Neural cell (in vitro differentiated cells): ENCODE measurements around the gene LRRC39. TPM values are rescaled to one million over a fixed set of nuclear protein-coding genes. Genes with fewer than 3 reads are reported as not detected.
"Not testable (repeated sequence)": the region's sequence is repeated elsewhere in the genome, so short reads cannot be mapped to it uniquely, and the experiment has no call there.

Experiments used
- H2AFZ ChIP-seq: fragments of 200-600, 300-800 bp; sonication (generic), shearing (Covaris generic); 2 replicates; pipeline ENCODE4 v1.6.0; 2014; ENCODE audit warnings: low read depth, mild to moderate bottlenecking, antibody characterized with exemption, low read length, moderate library complexity
- H3F3A ChIP-seq: fragments of 200-600 bp; shearing (Covaris generic); 2 replicates; pipeline ENCODE4 v1.6.1; 2016; ENCODE audit warnings: mild to moderate bottlenecking, moderate library complexity, mixed read lengths, antibody characterized with exemption, low read length; ENCODE audit not compliant: insufficient read depth, poor library complexity, severe bottlenecking
- H3K27ac ChIP-seq: fragments of 200-600, 300-800 bp; sonication (generic), shearing (Covaris generic); 2 replicates; pipeline ENCODE4 v1.5.1; 2014; ENCODE audit warnings: mild to moderate bottlenecking, low read length, moderate library complexity
- H3K27me3 ChIP-seq: fragments of 300-800, 200-600 bp; sonication (generic), shearing (Covaris generic); 2 replicates; pipeline ENCODE4 v1.6.0; 2014; ENCODE audit warnings: mild to moderate bottlenecking, low read depth, low read length, moderate library complexity; ENCODE audit not compliant: insufficient read depth
- H3K36me3 ChIP-seq: fragments of 300-800, 200-600 bp; sonication (generic), shearing (Covaris generic); 2 replicates; pipeline ENCODE4 v1.5.1; 2014; ENCODE audit warnings: mild to moderate bottlenecking, antibody characterized with exemption, low read length, moderate library complexity; ENCODE audit not compliant: insufficient read depth
- H3K4me2 ChIP-seq: fragments of 300-800, 200-600 bp; sonication (generic), shearing (Covaris generic); 2 replicates; pipeline ENCODE4 v1.6.0; 2014; ENCODE audit warnings: mild to moderate bottlenecking, low read length
- H3K4me3 ChIP-seq: fragments of 300-800, 200-600 bp; sonication (generic), shearing (Covaris generic); 2 replicates; pipeline ENCODE4 v1.5.1; 2014; ENCODE audit warnings: mild to moderate bottlenecking, low read length, moderate library complexity
- H3K79me2 ChIP-seq: fragments of 200-600 bp; shearing (Covaris generic); replicated peaks from 2 replicates; pipeline ENCODE4 v1.6.0; 2014; ENCODE audit warnings: mild to moderate bottlenecking, low read length, moderate library complexity; ENCODE audit not compliant: insufficient read depth
- H3K9ac ChIP-seq: fragments of 300-800, 200-600 bp; sonication (generic), shearing (Covaris generic); 2 replicates; pipeline ENCODE4 v1.6.1; 2016; ENCODE audit warnings: mild to moderate bottlenecking, low read length, mixed read lengths
- H3K9me2 ChIP-seq: fragments of 200-600 bp; shearing (Covaris generic); 2 replicates; pipeline ENCODE4 v1.6.1; 2016; ENCODE audit warnings: mild to moderate bottlenecking, low read length, mixed read lengths; ENCODE audit not compliant: insufficient read depth
- H3K9me3 ChIP-seq: fragments of 200-600, 300-800 bp; sonication (generic), shearing (Covaris generic); 2 replicates; pipeline ENCODE4 v1.6.1; 2016; ENCODE audit warnings: mild to moderate bottlenecking, mixed run types, low read length, moderate library complexity, mixed read lengths
- H4K20me1 ChIP-seq: fragments of 200-600 bp; shearing (Covaris generic); 2 replicates; pipeline ENCODE4 v1.6.1; 2016; ENCODE audit warnings: mild to moderate bottlenecking, mixed run types; ENCODE audit not compliant: insufficient read depth
- CTCF ChIP-seq: fragments of 450-650 bp; IDR thresholded peaks from 2 replicates; pipeline ENCODE4 v1.5.1; 2014; ENCODE audit warnings: antibody characterized with exemption, mild to moderate bottlenecking, moderate library complexity; ENCODE audit not compliant: poor library complexity, severe bottlenecking
- EP300 ChIP-seq: fragments of 450-650 bp; conservative IDR thresholded peaks from 2 replicates; pipeline ENCODE4 v1.6.1; 2014; ENCODE audit warnings: antibody characterized with exemption, mild to moderate bottlenecking, moderate library complexity; ENCODE audit not compliant: poor library complexity, severe bottlenecking
- EZH2 ChIP-seq: fragments of 200-600, 300-800 bp; shearing (Covaris generic), sonication (generic); IDR thresholded peaks from 2 replicates; pipeline ENCODE4 v1.6.1; 2014; ENCODE audit warnings: antibody characterized with exemption, low read length, borderline replicate concordance, mild to moderate bottlenecking; ENCODE audit not compliant: insufficient read depth, poor library complexity, severe bottlenecking
- MXI1 ChIP-seq: fragments of 450-650 bp; conservative IDR thresholded peaks from 2 replicates; pipeline ENCODE4 v1.6.1; 2014; ENCODE audit warnings: antibody characterized with exemption, mild to moderate bottlenecking; ENCODE audit not compliant: poor library complexity, severe bottlenecking
- POLR2AphosphoS5 ChIP-seq: IDR thresholded peaks from 2 replicates; pipeline ENCODE4 v1.6.1; 2012
- RAD21 ChIP-seq: fragments of 450-650 bp; conservative IDR thresholded peaks from 2 replicates; pipeline ENCODE4 v1.6.1; 2014; ENCODE audit warnings: antibody characterized with exemption, mild to moderate bottlenecking, moderate library complexity
- REST ChIP-seq: IDR thresholded peaks from 2 replicates; pipeline ENCODE4 v1.6.1; 2012; ENCODE audit warnings: borderline replicate concordance
- SMC3 ChIP-seq: fragments of 450-650 bp; conservative IDR thresholded peaks from 2 replicates; pipeline ENCODE4 v1.6.1; 2014; ENCODE audit warnings: antibody characterized with exemption, mild to moderate bottlenecking, moderate library complexity; ENCODE audit not compliant: poor library complexity
- TAF1 ChIP-seq: IDR thresholded peaks from 2 replicates; pipeline ENCODE4 v1.6.1; 2012; ENCODE audit warnings: low read depth
- polyA plus RNA-seq: library from polyadenylated mRNA; depleted of rRNA; stranded (reverse); fragments of >200 nt; gene quantifications from 2 replicates; pipeline ENCODE4 v1.2.3, GENCODE V29; 2014

LRRC39 gene
- polyA plus RNA-seq, 1 donor from 2014 or later, result 8.0 TPM

GRCh38 chr1:100206301-100206700, 28.2 kb upstream of the LRRC39 start:
- Histone ChIP-seq H3K9me3 (no peaks in the 10 kb centered on the region), H3K4me3 (no peak overlapping the region), H3K9me2 (no peaks in the 10 kb centered on the region), H3K27me3 (no peaks in the 10 kb centered on the region), H3K27ac (no peak overlapping the region), H3K79me2 (no peaks in the 10 kb centered on the region), H4K20me1 (no peaks in the 10 kb centered on the region), H2AFZ (no peak overlapping the region), H3K36me3 (no peaks in the 10 kb centered on the region), H3K4me2 (no peak overlapping the region), H3F3A (no peaks in the 10 kb centered on the region), H3K9ac (no peak overlapping the region)
- no peak for TF ChIP-seq CTCF
- TF ChIP-seq RAD21, result no peak
- TF ChIP-seq EZH2, result no peak
- TF ChIP-seq MXI1, result no peak
- TF ChIP-seq SMC3, result no peak
- TF ChIP-seq EP300, result no peak
- TF ChIP-seq POLR2AphosphoS5, result no peak
- no peak for TF ChIP-seq REST
- no peak for TF ChIP-seq TAF1

- H2AFZ ChIP-seq, H3K9me2 ChIP-seq, H3K9me3 ChIP-seq, H3K9ac ChIP-seq, H3K36me3 ChIP-seq, H3K79me2 ChIP-seq, H3K27ac ChIP-seq, H3K4me2 ChIP-seq, H3K4me3 ChIP-seq, H4K20me1 ChIP-seq, H3F3A ChIP-seq, H3K27me3 ChIP-seq: not testable (repeated sequence)
Measured at GRCh38 chr1:100205593-100205992, 27.5 kb upstream of the LRRC39 start.

GRCh38 chr1:100205103-100205502, 27.0 kb upstream of the LRRC39 start:
- not testable (repeated sequence) for H3K9me3 ChIP-seq, H2AFZ ChIP-seq, H4K20me1 ChIP-seq, H3K9me2 ChIP-seq, H3K27me3 ChIP-seq, H3K4me2 ChIP-seq, H3K79me2 ChIP-seq, H3K36me3 ChIP-seq, H3K27ac ChIP-seq, H3K4me3 ChIP-seq, H3F3A ChIP-seq, H3K9ac ChIP-seq

GRCh38 chr1:100202703-100203102, 24.6 kb upstream of the LRRC39 start:
- H3K4me3 ChIP-seq, H3K9me2 ChIP-seq, H4K20me1 ChIP-seq, H3K4me2 ChIP-seq, H3K27me3 ChIP-seq, H3K79me2 ChIP-seq, H3F3A ChIP-seq, H3K9me3 ChIP-seq, H3K9ac ChIP-seq, H2AFZ ChIP-seq, H3K27ac ChIP-seq, H3K36me3 ChIP-seq: not testable (repeated sequence)

- not testable (repeated sequence) for H3K4me3 ChIP-seq, H3K9ac ChIP-seq, H3K9me3 ChIP-seq, H3K27ac ChIP-seq, H3K4me2 ChIP-seq, H4K20me1 ChIP-seq, H3K36me3 ChIP-seq, H3K9me2 ChIP-seq, H3K27me3 ChIP-seq, H3F3A ChIP-seq, H2AFZ ChIP-seq, H3K79me2 ChIP-seq
Measured at GRCh38 chr1:100200060-100200459, 22.0 kb upstream of the LRRC39 start.
